GM21717 (cell line): ENCODE results near the gene CCDC175.

Experiments
- ATAC-seq: cut with Tn5 transposase; IDR thresholded peaks from one replicate; pipeline ENCODE4 v1.9.1; 2021; ENCODE audit warnings: mild to moderate bottlenecking, moderate library complexity; ENCODE audit not compliant: unreplicated experiment

CCDC175 gene

DNA sequence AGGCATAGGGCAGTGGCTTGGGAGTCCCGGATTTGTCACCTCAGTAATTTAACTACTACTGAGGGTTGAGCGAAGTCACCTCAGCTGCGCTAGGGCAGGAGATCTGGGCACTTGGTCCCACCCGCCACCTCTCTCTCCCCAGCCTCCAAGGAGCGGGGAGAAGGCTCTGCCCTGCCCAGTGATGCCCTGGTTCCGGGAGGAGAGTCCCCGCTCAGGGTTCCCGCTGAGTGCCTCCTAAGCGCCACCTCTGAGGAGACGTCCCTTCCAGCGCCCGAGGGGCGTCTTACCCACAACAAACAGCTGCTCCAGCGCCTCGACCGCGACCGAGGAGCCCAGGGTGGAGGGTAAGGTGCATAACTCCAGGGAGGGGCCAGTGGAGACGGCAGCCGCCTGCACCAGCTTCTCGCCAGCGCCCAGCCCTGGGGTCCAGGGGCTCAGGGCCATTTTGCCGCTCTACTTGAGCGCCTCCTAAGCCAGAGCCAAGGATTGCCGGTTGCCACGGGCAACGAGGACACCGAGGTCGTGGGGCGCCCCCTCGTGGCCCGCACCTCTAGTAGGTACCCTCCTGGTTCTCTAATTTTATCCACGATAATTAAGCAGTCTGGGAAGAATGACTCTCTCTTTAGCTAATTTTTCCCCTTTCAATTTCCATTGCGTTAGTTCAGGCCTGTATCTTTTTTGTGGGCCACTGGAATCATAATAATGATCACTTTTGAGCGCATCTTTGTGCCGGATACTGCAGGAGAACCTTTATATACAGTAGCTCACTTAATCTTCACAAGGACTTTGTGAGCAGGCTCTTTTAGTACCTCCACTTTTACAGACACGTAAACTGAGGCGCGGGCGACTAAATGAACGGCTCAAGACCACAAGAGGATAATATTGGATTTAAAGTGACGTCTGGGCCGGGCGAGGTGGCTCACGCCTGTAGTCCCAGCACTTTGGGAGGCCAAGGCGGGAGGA is at the start of gene CCDC175:
Gene CCDC175, minus strand, starts transcription at position 481 of the 963 bp plus-strand sequence. Its CDS starts 37 bp downstream, at position 444.
- ATAC-seq = peak; percentile 97

DNA sequence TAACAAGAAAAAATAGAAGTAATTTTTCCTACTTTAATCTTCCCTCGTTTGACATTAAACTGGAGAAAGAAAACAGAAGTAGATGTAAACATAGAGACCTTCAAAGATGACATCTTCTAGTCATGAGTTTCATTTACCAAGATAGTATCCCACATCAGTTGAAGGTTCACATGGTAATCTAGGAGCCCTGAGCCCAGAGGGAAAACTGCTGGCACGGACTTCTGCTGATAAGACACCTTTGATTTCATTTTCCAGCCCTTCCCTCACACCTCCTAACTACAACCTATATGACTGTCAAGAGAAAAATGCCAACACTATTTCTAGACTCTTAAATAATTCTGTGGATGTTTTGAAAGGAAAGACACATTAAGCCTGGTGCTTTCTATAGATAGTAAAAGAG is 46.0 kb upstream of the CCDC175 start:
- ATAC-seq = no peak

DNA sequence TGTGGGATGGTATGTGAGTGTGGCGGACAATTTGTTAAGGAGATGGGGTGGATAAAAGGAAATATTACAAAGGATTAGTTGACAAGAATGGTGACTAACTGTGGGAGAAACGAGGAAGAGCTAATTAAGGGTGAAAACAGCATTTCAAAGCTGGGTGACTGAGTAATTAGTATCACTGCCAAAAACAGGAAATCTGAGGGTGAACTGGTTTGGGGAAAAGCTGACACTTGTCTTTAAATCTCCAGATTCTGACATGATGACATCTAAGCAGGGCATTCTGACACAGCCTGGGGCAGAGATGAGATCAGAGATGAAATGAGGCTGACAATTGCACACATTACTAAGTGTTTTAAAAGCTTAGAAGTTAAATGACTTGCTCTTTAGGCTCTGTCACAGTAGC is 42.4 kb upstream of the CCDC175 start:
- ATAC-seq = no peak

DNA sequence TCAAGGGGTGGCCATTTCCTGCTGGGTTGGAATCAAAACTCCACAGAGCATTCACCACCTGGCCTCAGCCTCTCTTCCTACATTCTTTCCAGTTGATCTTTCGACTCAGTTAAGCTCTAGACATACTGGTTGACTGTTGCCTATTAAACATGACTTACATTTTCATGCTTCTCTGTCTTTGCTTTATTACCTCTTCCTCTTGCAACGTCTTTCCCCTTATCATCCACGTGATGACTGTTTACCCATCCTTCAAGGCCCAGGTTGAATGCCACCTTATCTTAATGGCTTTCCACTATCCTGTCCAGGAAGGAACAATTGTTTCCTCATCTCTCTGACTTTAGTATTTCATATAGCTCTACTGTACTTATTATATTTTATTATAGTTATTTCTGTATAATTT is 24.4 kb upstream of the CCDC175 start:
- no peak for ATAC-seq

DNA sequence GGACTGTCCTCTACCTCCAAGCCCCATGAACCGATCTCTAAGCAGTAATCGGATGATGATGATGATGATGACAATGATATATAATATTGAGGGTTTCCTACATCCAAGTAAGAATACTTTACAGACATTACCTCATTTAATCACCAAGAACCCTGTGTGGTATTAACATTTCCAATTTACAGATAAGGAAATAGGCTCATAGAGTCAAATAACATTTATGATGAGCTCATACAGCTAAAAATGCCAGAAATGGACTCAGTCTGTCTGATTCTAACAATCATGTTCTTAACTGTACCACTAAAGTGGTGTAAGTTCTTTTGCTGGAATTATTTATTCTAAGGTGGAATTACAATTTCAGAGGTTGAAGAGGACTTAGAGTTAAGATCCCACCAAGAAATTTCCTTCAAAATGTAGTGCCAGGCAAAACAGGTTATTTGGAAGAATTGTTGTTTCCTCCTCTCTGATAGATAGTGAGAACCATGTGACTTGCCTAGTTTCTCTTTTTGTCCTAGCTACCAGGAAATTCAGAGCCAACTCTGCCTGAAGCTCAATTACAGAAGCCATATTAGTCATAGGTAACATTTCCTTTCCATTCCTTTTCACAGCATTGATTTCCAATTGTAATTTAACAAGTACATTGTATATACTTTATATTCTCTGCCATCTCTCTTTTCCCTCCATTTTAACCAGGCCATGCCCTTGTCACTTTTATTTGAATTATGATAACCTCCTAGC is 23.8 kb upstream of the CCDC175 start:
- no peak for ATAC-seq

DNA sequence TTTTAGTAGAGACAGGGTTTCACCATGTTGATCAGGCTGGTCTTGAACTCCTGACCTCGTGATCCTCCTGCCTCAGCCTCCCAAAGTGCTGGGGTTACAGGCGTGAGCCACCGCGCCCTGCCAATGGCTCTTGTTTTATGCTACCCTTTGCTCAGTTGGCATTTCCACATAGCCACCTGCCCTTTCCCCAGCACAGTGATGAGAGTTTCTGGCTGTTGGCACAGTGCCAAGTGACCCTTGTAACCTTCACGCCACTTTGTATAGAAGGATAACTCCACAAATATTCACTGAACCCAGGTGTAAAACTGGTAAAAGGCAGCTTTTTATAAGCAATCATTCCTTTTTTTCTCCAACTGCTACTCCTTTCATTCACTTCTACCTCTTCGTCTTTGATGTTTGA is 18.5 kb upstream of the CCDC175 start:
- no peak for ATAC-seq

DNA sequence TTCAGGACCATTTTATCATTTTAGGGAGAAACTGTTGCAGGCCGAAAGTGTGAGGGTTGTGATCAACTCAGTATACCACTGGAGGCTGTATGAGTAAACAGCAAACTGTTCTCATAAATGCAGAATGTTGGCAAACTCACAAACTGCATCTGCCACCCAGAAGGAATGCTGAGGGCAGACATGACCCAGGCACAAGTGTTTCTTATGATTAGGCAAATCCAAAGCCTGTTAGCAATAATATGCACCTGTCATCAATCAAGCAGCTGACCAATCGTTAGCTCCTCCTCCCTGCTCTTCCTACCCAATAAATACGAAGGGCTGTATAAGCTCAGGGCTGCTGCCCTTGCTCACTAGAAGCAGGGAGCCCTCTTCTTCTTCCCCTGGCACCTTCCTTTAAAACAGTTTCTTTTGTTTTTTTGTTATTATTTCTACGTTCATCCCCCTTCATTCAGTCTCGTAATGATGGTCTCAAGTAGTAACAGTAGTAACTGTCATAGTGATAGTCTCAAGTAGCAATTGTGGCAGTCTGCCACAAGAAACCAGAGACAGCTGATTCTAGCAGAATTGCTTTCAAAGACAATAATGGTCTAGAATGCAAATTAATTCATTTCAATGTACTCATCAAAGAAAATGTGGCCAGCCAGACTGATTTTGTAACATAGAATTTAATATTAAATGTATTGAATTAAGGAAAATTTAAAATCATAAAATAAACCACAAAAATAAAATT is 15.2 kb upstream of the CCDC175 start:
- no peak for ATAC-seq

DNA sequence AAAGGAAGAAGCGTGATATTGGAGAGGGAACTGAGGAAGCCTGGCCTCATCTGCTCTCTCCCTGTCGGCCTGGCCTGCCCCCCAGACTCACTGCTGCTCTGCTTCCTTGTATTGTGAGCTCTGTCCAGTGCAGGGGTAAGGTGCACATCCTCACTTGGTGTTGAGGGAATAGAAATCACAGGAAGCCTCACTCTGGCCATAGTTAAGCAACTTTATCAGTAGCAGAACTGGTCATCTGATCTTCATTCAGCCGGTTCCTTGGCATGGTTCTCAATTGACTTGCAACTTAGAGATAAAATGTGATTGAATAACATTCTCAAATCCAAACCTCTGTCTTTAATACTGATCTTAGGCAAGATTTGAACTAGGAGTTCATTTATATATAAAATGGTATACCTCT is 11.5 kb upstream of the CCDC175 start:
- ATAC-seq = no peak

DNA sequence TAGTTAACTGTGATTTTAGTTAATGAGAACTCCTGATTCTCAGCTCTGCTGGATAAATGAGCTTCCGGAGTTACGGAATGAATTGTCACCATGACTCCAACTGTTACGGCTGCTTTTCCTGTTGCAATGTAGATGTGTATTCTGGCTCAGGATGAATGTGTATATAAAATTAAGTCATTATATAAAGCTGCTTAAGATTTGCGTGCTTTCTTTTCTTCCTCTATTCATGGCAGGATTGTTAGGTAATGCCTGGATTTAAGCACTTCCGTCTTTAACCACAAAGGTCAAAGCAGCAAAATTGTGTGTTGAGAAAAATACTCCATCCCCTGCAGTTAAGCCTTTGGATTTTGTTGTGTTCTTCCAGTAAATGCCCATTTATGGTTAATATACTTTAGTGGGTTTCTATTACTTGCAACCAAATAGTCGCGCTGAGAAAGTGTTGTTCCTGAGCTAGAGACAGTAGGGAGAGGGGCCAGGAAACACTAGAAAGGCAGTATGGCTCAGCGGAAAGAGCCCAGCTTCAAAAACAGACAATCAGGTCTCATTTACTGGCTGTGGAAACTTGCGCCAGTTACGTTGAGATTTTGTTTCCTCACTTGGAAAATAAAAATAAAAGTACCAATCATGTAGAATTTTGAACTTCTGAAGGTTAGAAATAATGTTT is 9.4 kb upstream of the CCDC175 start:
- ATAC-seq = no peak

DNA sequence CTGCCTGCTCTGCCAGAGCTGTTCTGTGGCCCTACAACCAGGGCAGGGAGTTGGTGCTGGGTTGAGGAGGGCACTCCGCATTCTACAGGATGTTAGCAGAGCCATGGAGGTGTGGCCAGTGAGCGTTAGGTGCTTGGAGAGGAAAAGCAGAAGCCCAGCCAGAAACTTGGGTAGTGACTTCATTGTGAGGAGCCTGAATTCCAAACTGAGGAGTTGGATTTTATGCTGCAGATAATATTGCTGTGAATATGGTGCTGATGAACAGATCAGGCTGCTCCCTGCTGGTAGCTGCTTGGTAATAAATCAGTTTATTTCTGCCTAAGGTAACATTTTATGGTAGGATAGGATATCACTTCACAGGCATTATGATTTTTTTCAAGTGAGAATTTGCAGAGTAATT is 7.1 kb upstream of the CCDC175 start:
- no peak for ATAC-seq

DNA sequence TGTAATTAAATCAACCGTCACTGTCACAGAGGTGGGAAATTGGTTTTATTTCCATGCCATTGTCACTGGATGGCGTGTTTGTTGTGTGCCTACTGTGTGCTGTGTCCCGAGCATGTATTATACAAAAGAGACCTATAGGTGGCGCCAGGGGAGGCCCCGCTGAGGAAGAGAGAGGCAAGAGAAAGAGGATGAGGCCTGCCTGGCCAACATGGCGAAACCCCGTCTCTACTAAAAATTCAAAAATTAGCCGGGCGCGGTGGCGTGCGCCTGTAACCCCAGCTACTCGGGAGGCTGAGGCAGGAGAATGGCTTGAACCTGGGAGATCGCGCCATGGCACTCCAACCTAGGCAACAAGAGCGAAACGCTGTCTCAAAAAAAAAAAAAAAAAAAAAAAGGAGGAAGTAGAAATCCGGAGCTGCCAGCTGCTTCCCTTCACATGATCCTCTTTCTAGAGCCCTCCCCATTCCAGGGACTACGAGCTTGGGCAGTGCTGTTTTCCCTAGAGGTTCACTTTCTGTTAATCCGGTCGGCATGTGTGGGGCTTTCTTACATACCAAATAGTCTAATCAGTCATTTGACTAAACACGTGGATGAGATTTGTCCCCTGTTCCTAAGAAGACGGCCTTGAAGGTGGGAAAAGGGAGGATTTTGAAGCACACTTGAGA is 6.4 kb upstream of the CCDC175 start:
- no peak for ATAC-seq

DNA sequence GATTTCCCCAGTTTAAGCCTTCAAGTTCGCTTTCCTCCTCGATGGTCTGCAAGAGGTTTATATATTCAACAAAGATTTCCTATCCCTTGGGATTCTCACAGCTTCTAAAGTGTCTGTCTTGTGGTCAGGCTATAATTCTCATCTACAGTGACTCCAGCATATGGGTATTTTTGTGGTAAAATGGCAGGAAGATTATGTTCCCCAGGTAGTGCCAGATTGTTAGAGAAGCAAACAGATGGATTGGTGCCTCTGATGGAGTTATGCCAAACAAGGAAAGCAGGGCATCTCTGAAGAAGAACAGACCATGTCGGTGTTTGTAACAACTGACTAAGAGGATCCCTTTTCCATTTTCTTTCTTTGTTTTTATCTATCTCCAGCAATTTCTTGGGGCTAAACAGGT is 5.5 kb upstream of the CCDC175 start:
- ATAC-seq = no peak

DNA sequence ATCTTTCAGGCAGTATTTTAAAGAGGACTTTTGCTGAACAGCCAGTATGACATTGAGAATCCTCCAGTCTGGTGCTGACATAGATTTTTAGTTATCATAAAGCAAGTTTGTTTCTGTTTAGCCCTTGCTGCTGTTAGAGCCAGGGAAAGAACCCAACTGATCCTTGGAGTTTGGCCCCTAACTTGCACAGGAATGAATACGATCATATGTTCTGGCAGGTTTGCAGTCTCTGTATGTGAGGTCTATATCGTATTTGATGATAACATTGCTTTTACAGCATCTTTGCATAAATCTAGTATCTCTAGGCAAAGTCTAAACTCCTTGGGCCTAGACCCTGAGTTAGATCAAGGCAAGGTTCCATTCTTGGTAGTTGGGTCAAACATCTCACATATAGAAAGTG is 4.3 kb upstream of the CCDC175 start:
- ATAC-seq = no peak

DNA sequence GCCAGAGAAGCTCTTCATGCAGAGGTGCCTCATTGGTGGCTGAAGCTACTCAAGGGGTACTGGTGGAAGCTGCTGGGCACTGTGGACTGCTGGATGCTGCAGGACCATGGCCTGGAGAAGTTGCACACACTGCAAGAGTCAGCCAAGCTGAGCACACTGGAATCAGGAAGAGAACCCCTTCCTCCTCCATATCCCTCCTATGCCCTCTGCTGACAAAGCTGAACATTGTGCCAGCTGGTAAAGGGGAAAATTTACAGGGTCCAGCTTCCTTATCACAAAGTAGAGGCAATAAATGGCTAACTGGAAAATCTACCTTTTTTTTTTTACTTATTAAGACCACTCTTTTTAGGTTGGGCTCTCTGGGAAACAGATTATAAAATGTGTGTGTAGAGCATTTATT is 6.5 kb downstream of the CCDC175 start:
- no peak for ATAC-seq

DNA sequence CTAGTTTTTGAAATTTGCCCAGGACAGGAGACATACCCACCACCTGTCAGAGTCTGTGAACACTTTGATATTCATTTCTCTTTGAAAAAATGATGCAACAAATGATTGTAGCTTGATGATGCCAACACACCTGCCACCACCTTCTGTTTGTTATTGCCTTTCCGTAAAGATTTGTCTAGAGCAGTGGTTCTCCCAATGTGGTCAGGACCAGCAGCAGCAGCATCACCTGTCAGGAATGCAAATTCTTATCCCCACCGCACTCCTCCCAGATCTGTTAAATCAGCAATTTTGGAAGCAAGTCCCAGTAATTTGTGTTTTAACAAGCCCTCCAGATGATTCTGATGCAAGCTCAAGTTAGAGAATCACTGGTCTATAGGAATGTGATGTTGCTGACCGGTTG is 9.9 kb downstream of the CCDC175 start:
- no peak for ATAC-seq

DNA sequence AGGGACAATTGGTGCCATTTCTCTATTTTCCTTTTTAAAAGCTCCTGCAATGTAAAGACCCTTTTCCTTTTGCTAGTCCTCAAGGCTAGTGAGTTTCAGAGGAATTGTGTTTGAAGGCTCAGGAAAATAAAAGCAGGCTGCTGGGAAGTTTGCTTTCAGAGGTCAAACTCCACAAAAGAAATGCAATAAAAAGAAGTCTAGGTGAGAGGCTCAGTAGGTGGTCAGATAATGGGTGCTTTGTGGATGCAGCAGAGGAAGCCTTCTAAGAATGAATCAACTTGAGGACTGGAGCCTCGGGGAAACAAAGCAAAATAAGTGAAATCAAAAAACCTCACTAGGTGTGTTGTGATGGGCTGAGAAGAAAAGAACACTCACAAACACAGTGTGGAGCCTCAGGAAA is 10.3 kb downstream of the CCDC175 start:
- no peak for ATAC-seq

DNA sequence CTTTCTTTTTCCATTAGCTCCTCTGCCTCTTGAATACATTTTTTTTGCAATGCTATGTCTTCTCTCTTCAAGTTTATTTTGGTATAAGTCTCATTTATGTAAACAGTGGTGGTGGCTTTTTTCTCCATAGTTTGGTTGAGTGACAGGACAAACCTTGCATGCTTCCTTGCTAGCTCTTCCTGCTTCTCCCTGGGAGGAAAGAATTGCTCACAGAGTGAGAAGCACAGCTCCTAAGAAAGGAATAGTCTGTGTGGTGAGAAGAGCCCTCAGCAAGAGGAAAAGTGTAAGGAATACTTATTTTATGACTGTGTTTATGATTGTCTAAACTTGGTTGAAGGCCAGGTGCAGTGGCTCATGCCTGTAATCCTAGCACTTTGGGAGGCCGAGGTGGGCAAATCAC is 11.5 kb downstream of the CCDC175 start:
- no peak for ATAC-seq

DNA sequence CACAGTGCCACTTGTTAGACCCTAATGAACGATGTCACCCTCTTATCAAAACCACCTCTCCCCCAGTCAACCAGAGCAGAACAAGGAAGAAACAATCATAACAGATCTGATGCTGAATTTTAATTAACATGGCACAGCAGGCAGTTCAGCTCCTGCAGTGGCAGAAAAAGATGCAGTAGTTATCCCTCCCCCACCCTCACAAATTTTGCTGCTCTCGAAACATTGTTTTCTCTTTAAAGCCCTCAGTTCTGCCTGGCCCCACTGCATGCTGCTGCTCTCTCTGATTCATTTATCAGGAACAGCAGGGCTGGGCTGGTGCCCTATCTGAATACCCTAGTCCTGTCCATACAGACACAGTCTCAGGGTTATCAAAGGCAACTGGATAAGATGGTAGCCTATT is 12.2 kb downstream of the CCDC175 start:
- no peak for ATAC-seq

DNA sequence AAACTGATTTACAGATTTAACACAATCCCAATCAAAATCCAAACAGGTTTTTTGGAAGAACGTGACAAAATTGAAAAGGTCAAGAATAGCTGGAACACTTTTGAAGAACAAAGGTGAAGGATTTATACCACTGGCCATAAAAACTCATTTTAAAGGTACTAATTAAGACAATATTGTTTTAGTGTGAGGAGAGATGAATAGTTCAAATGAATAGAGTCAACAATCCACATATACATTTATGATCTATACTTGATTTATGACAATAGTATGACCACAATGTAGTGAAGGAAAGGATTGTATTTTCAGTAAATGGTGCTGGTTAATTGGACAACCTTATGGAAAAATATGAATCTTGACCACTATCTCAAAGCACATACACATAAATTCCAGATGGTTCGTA is 29.3 kb downstream of the CCDC175 start:
- ATAC-seq = no peak

DNA sequence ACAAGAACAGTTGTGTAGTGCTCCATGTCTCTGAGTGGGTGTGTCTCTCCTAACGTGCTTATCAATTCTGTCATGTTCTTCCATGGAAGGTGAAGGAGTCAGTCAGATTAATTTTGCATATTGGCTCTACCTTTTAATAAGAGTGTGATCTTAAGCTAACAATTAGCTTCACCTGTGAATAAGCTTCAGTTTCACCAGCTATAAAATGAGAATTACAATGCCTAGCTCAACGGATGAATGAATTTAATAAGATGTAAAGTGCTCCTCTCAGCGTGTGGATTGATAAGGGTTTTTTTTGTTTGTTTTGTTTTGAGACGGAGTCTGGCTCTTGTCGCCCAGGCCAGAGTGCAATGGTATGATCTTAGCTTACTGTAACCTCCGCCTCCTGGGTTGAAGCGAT is 32.7 kb downstream of the CCDC175 start:
- no peak for ATAC-seq
